ENCODE data around the gene SLC2A9.

Gene SLC2A9

DNA sequence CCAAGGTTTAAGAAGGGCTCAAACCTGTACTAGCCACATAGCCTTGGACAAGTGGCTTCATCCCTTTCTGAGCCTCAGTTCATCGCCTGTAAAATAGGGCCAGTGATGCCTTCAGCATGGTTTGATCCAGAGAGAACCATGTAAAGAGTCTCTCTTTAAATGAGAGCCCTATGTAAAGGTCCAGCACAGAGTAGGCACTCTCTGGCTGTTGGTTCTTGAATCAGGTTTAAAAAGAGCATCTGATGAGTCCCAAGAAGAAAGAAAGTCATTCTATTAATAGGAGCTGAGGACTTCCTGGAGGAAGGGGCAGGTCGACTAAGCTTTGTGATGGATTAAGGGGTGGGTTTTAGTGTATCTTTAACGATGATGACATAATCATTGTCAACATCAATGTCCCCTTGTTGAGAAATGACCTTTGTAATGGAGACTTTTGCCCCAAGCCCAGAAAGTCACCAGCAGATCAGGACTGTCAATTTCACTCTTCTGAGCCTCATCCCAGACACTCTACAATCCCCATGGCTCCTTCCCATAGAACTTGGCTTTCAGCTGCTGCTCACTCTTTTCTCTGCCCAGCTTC, 4.0 kb upstream of the SLC2A9 start:
- H3K36me3 ChIP-seq, result no peaks in the 10 kb centered on the region
- no peak for DNase-seq
- no peak overlapping the region for H3K4me3 ChIP-seq (ENCODE audit: low read depth, low read length)
- TF ChIP-seq, protein P1, sequence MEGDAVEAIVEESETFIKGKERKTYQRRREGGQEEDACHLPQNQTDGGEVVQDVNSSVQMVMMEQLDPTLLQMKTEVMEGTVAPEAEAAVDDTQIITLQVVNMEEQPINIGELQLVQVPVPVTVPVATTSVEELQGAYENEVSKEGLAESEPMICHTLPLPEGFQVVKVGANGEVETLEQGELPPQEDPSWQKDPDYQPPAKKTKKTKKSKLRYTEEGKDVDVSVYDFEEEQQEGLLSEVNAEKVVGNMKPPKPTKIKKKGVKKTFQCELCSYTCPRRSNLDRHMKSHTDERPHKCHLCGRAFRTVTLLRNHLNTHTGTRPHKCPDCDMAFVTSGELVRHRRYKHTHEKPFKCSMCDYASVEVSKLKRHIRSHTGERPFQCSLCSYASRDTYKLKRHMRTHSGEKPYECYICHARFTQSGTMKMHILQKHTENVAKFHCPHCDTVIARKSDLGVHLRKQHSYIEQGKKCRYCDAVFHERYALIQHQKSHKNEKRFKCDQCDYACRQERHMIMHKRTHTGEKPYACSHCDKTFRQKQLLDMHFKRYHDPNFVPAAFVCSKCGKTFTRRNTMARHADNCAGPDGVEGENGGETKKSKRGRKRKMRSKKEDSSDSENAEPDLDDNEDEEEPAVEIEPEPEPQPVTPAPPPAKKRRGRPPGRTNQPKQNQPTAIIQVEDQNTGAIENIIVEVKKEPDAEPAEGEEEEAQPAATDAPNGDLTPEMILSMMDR (IDR thresholded peaks at IDR 0.05; ENCODE audit: low read depth, low read length), result no peak
- H3K4me1 ChIP-seq, result no peaks in the 10 kb centered on the region; the same call in 1 of the 2 replicates
- H3K9me3 ChIP-seq, result no peaks in the 10 kb centered on the region
- no peaks in the 10 kb centered on the region for H3K27me3 ChIP-seq

DNA sequence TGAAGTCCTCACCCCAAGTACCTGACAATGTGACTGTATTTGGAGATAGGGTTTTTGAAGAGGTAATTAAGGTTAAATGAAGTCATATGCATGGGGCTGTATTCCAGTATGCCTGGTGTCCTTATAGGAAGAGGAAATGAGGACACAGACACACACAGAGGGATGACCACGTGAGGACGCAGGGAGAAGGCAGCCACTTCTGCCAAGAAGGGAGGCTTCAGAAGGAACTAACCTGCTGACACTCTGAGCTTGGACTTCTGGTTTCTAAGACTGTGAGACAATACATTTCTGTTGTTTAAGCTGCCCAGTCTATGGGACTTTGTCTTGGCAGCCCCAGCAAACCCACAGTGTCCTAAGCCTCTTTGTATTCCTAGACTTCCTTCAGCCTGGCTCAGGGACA, 3.0 kb upstream of the SLC2A9 start:
- Histone ChIP-seq H3K27me3 (no peaks in the 10 kb centered on the region), H3K9me3 (no peaks in the 10 kb centered on the region), H3K4me3 (ENCODE audit: low read depth, low read length) (no peak overlapping the region), H3K4me1 (no peaks in the 10 kb centered on the region), H3K36me3 (no peaks in the 10 kb centered on the region)
- no peak for DNase-seq
- TF ChIP-seq, protein P1 (IDR thresholded peaks at IDR 0.05; ENCODE audit: low read depth, low read length), result no peak

DNA sequence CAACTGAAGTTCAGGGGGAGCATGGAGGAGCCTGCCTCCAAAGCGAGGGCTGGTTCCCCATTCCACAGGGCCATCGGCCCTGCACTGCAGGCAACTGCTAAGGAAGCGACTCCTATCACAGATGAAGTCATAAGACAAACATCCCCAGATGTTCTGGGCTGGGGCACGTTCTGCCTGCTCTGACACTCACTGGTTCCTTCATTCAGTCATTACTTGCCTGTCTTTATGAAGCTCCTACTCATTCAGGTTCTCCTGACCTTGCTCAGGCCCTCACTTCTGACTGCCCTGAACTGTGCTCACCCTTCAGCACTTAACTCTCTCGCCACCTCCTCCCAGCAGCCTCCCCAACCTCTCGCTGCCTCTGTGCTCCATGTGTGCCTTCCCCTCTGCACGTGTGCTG, 2.5 kb upstream of the SLC2A9 start:
- no peaks in the 10 kb centered on the region for H3K27me3 ChIP-seq
- H3K9me3 ChIP-seq, result no peaks in the 10 kb centered on the region
- no peak for DNase-seq
- TF ChIP-seq, protein P1 (IDR thresholded peaks at IDR 0.05; ENCODE audit: low read depth, low read length), result no peak
- no peak overlapping the region for H3K4me3 ChIP-seq (ENCODE audit: low read depth, low read length)
- no peaks in the 10 kb centered on the region for H3K4me1 ChIP-seq
- H3K36me3 ChIP-seq, result no peaks in the 10 kb centered on the region

DNA sequence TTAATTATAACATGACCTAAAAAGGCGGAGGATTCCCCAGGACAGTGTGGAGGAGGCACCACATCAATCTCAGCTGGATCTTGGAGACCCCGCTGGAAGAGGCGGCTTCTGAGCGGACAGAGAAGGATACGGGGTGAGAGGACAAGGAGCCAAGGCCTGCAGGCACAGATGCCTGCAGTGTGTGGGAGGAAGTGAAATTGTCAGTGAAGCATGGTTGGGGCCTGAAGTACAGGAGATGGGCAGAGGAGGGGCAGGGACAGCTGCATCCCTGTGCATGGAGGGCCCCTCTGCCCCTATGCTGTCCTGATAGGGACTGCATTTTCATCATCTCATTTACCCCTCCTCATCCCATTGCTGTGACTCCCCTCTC, 1.7 kb upstream of the SLC2A9 start:
- Histone ChIP-seq H3K4me1 (no peaks in the 10 kb centered on the region), H3K9me3 (no peaks in the 10 kb centered on the region), H3K4me3 (ENCODE audit: low read depth, low read length) (no peak overlapping the region), H3K27me3 (no peaks in the 10 kb centered on the region), H3K36me3 (no peaks in the 10 kb centered on the region)
- DNase-seq, result no peak
- TF ChIP-seq, protein P1 (IDR thresholded peaks at IDR 0.05; ENCODE audit: low read depth, low read length), result no peak

DNA sequence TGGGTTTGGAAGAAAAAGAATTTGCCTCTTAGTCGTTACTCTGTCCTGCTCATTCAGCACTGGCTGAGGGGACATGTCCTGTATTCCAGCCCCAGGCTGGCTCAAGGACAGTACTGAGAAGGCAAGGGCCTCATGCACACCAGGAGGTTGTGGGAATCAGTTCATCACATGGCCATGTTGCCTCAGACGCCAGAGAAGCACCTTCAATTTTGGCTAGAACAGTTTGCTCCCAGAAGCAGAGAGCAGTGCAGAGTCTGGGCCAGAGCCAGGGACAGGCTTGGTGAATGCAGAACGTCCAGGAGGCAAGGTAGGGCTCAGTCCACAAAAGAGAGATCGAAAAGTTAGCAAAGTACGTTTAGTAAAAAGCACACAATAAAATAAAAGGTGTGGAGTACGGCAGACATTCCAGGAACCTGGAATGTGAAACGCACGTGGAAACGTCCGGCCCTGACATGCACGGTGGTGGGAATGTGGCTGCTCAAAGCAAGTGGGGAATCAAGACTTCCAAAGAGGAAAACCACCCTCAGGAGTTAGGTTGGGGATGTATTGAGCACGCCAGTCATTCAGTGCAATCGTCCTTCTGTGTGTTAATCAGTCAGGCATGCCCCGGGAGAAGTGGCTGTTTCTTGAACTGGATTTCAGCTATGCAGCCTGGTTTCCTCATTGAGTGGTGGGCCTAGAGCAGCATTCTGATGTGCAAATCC, 1.2 kb upstream of the SLC2A9 start:
- Histone ChIP-seq H3K4me1 (no peaks in the 10 kb centered on the region), H3K4me3 (ENCODE audit: low read depth, low read length) (no peak overlapping the region), H3K36me3 (no peaks in the 10 kb centered on the region), H3K9me3 (no peaks in the 10 kb centered on the region), H3K27me3 (no peaks in the 10 kb centered on the region)
- no peak for DNase-seq
- TF ChIP-seq, protein P1 (IDR thresholded peaks at IDR 0.05; ENCODE audit: low read depth, low read length), result no peak

DNA sequence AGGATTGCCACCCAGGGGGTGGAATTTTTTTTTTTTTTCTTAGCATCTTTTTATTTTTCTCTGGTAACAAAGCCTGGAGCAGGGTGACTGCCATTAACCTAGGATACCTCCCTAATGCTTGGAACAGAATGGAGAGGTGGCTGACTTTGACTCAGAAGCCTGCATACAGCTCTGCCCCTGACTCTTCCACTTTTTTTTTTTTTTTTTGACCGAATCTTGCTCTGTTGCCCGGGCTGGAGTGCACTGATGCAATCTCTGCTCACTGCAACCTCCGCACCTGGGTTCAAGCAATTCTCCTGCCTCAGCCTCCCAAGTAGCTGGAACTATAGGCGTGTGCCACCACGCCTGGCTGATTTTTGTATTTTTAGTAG, 341 bp upstream of the SLC2A9 start:
- H3K4me1 ChIP-seq, result no peaks in the 10 kb centered on the region
- H3K27me3 ChIP-seq, result no peaks in the 10 kb centered on the region
- no peak overlapping the region for H3K4me3 ChIP-seq (ENCODE audit: low read depth, low read length)
- H3K9me3 ChIP-seq, result no peaks in the 10 kb centered on the region
- no peak for DNase-seq
- H3K36me3 ChIP-seq, result no peaks in the 10 kb centered on the region
- TF ChIP-seq, protein P1 (IDR thresholded peaks at IDR 0.05; ENCODE audit: low read depth, low read length), result no peak

All from BE2C (cell line).